ENCODE results near the gene ACVR2B. TPM values are rescaled to one million over a fixed set of nuclear protein-coding genes. Genes with fewer than 3 reads are reported as not detected.
"Not testable (repeated sequence)": the region's sequence is repeated elsewhere in the genome, so short reads cannot be mapped to it uniquely, and the experiment has no call there.

ACVR2B gene
- total and polyA plus RNA-seq, 2 donors (not counting 1 experiment from before 2014, with no cell fraction given): 0.18 to 4.2 TPM

DNA sequence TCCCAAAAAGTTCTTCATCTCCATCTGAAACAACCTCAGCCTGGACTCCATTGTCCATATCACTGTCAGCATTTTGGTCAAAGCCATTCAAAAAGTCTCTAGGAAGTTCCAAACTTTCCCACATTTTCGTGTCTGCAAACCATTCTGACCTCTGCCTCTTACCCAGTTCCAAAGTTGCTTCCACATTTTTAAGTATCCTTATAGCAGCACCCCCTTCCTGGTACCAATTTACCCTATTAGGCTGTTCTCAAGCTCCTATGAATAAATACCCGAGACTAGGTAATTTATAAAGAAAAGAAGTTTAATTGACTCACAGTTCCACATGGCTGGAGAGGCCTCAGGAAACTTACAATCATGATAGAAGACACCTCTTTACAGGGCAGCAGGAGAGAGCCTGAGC lies 20.0 kb upstream of the ACVR2B start:
- intact Hi-C loops (cut with micrococcal nuclease); H2AFZ ChIP-seq (ENCODE audit: insufficient read depth, low read depth, low read length, poor library complexity, severe bottlenecking); H3K4me3 Mint-ChIP-seq; DNase-seq; H3K36me3 ChIP-seq (replicated peaks in 1 of 2; ENCODE audit: control extremely low read depth in 1 of 2, control insufficient read depth in 1 of 2, extremely low read depth in 1 of 2, insufficient read depth in 2 of 2, low read length in 1 of 2); POLR2A ChIA-PET; H3K4me2 ChIP-seq (replicated peaks; ENCODE audit: low read depth, low read length, poor library complexity, severe bottlenecking); H3K9ac ChIP-seq (ENCODE audit: low read length); H3K4me1 Mint-ChIP-seq; H3K27ac ChIP-seq (ENCODE audit: low read length in 2 of 2); H3K4me1 ChIP-seq (ENCODE audit: control insufficient read depth in 2 of 2, insufficient read depth in 2 of 2, low read length in 2 of 2); H3K79me2 ChIP-seq (ENCODE audit: control insufficient read depth, insufficient read depth, low read length); CTCF ChIA-PET; H4K20me1 ChIP-seq (ENCODE audit: control insufficient read depth, insufficient read depth, low read length, poor library complexity, severe bottlenecking); H3K27me3 ChIP-seq (replicated peaks in 1 of 4; ENCODE audit: control extremely low read depth in 1 of 4, control insufficient read depth in 3 of 4, insufficient read depth in 4 of 4, low read length in 3 of 4); ATAC-seq (ENCODE audit: low read depth); H3K27ac Mint-ChIP-seq; H3K27me3 Mint-ChIP-seq; H3K4me3 ChIP-seq (ENCODE audit: control extremely low read depth in 1 of 5, extremely low read depth in 1 of 5, insufficient read depth in 1 of 5, low read depth in 2 of 5, low read length in 4 of 5): not testable (repeated sequence)
- WGBS (ENCODE audit: insufficient coverage): no CpG with 5 or more reads among the region's 2 CpGs
- H3K9me3 Mint-ChIP-seq (ENCODE audit: insufficient read depth): peaks cover 21% of the 10 kb centered on the region
- H3K9me3 ChIP-seq (ENCODE audit: control extremely low read depth in 1 of 3, control insufficient read depth in 2 of 3, insufficient read depth in 1 of 3, low read length in 2 of 3): peaks cover 5 to 32% (median 26%) of the 10 kb centered on the region in 3 donors

DNA sequence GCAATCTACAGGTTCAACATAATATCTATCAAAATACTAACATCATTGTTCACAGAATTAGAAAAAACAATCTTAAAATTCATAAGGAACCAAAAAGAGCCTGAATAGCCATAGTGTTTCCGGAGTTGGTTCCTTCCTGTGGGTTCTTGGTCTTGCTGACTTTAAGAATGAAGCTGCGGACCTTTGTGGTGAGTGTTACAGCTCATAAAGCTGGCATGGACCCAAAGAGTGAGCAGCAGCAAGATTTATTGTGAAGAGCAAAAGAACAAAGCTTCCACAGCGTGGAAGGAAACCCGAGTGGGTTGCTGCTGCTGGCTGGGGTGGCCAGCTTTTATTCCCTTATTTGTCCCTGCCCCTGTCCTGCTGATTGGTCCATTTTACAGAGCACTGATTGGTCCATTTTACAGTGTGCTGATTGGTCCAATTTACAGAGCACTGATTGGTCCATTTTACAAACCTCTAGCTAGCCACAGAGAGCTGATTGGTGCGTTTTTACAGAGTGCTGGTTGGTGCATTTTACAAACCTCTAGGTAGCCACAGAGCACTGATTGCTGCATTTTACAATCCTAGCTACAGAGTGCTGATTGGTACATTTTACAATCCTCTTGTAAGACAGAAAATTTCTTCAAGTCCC lies 15.1 kb upstream of the ACVR2B start:
- 2% methylated on average over 4 of the region's 5 CpGs for WGBS (ENCODE audit: insufficient coverage)
- H3K4me2 ChIP-seq (replicated peaks; ENCODE audit: low read depth, low read length, poor library complexity, severe bottlenecking); CTCF ChIA-PET; H3K36me3 ChIP-seq (replicated peaks in 1 of 2; ENCODE audit: control extremely low read depth in 1 of 2, control insufficient read depth in 1 of 2, extremely low read depth in 1 of 2, insufficient read depth in 2 of 2, low read length in 1 of 2); H3K4me1 Mint-ChIP-seq; H3K4me3 Mint-ChIP-seq; H3K4me3 ChIP-seq (ENCODE audit: control extremely low read depth in 1 of 5, extremely low read depth in 1 of 5, insufficient read depth in 1 of 5, low read depth in 2 of 5, low read length in 4 of 5); H2AFZ ChIP-seq (ENCODE audit: insufficient read depth, low read depth, low read length, poor library complexity, severe bottlenecking); H4K20me1 ChIP-seq (ENCODE audit: control insufficient read depth, insufficient read depth, low read length, poor library complexity, severe bottlenecking); H3K27me3 ChIP-seq (replicated peaks in 1 of 4; ENCODE audit: control extremely low read depth in 1 of 4, control insufficient read depth in 3 of 4, insufficient read depth in 4 of 4, low read length in 3 of 4); intact Hi-C loops (cut with micrococcal nuclease); H3K9ac ChIP-seq (ENCODE audit: low read length); H3K79me2 ChIP-seq (ENCODE audit: control insufficient read depth, insufficient read depth, low read length); H3K27ac ChIP-seq (ENCODE audit: low read length in 2 of 2); DNase-seq; ATAC-seq (ENCODE audit: low read depth); H3K4me1 ChIP-seq (ENCODE audit: control insufficient read depth in 2 of 2, insufficient read depth in 2 of 2, low read length in 2 of 2); POLR2A ChIA-PET; H3K27me3 Mint-ChIP-seq; H3K27ac Mint-ChIP-seq: not testable (repeated sequence)
- H3K9me3 ChIP-seq (ENCODE audit: control extremely low read depth in 1 of 3, control insufficient read depth in 2 of 3, insufficient read depth in 1 of 3, low read length in 2 of 3): peaks cover 4 to 25% (median 15%) of the 10 kb centered on the region in 3 donors
- peaks cover 15% of the 10 kb centered on the region for H3K9me3 Mint-ChIP-seq (ENCODE audit: insufficient read depth)

- H3K9me3 Mint-ChIP-seq (ENCODE audit: insufficient read depth); DNase-seq; H3K4me2 ChIP-seq (replicated peaks; ENCODE audit: low read depth, low read length, poor library complexity, severe bottlenecking); H3K27ac Mint-ChIP-seq; H3K27ac ChIP-seq (ENCODE audit: low read length in 2 of 2); CTCF ChIA-PET; H4K20me1 ChIP-seq (ENCODE audit: control insufficient read depth, insufficient read depth, low read length, poor library complexity, severe bottlenecking); H3K79me2 ChIP-seq (ENCODE audit: control insufficient read depth, insufficient read depth, low read length); H3K4me1 ChIP-seq (ENCODE audit: control insufficient read depth in 2 of 2, insufficient read depth in 2 of 2, low read length in 2 of 2); H3K4me1 Mint-ChIP-seq; H3K4me3 ChIP-seq (ENCODE audit: control extremely low read depth in 1 of 5, extremely low read depth in 1 of 5, insufficient read depth in 1 of 5, low read depth in 2 of 5, low read length in 4 of 5); H2AFZ ChIP-seq (ENCODE audit: insufficient read depth, low read depth, low read length, poor library complexity, severe bottlenecking); H3K9ac ChIP-seq (ENCODE audit: low read length); H3K4me3 Mint-ChIP-seq; ATAC-seq (ENCODE audit: low read depth); intact Hi-C loops (cut with micrococcal nuclease); H3K36me3 ChIP-seq (replicated peaks in 1 of 2; ENCODE audit: control extremely low read depth in 1 of 2, control insufficient read depth in 1 of 2, extremely low read depth in 1 of 2, insufficient read depth in 2 of 2, low read length in 1 of 2); H3K27me3 ChIP-seq (replicated peaks in 1 of 4; ENCODE audit: control extremely low read depth in 1 of 4, control insufficient read depth in 3 of 4, insufficient read depth in 4 of 4, low read length in 3 of 4): not testable (repeated sequence)
- WGBS (ENCODE audit: insufficient coverage): 90% methylated on average over 2 of the region's 4 CpGs
- peaks cover 0 to 12% (median 9%) of the 10 kb centered on the region in 3 donors for H3K9me3 ChIP-seq (ENCODE audit: control extremely low read depth in 1 of 3, control insufficient read depth in 2 of 3, insufficient read depth in 1 of 3, low read length in 2 of 3)
- H3K27me3 Mint-ChIP-seq: peaks cover 18% of the 10 kb centered on the region
- POLR2A ChIA-PET: interaction anchor here (0.6 kb wide), 1 partner anchor 15 kb away, joined by 3 read pairs; no protein-coding TSS in a partner anchor
These were observed 10.5 kb upstream of the ACVR2B start for GRCh38 chr3:38443205-38443604.
